ENCODE measurements around the gene CBARP. TPM values are rescaled to one million over a fixed set of nuclear protein-coding genes. Genes with fewer than 3 reads are reported as not detected.

CBARP gene
- total RNA-seq, 1 experiment from 2014 or later = 28.4 TPM

- WGBS (ENCODE audit: extremely low coverage, insufficient read length, low lambda C conversion rate) = no CpG with 5 or more reads among the region's 15 CpGs
- H3K27ac ChIP-seq (ENCODE audit: insufficient read length, low read depth, low read length) = no peak overlapping the region
Observed at GRCh38 chr19:1232652-1233072, 5.1 kb downstream of the CBARP start.

More at GRCh38 chr19:1232652-1233072, 5.1 kb downstream of the CBARP start:
- Histone ChIP-seq H3K27me3 (ENCODE audit: insufficient read depth, low read length) (no peaks in the 10 kb centered on the region), H2BK15ac (ENCODE audit: low read depth, low read length) (no peak overlapping the region), H2BK120ac (ENCODE audit: low read depth, low read length, poor library complexity, severe bottlenecking) (no peak overlapping the region), H2AK5ac (ENCODE audit: insufficient read length, low read length) (no peak overlapping the region), H4K8ac (replicated peaks; ENCODE audit: insufficient read length, low read depth, low read length) (no peak overlapping the region), H3K18ac (ENCODE audit: insufficient read length, low read depth, low read length) (no peak overlapping the region), H3K23me2 (ENCODE audit: insufficient read length, low read depth, low read length, poor library complexity, severe bottlenecking) (peaks cover 8% of the 10 kb centered on the region), H3K4me1 (ENCODE audit: insufficient read depth, low read length) (no peaks in the 10 kb centered on the region), H2BK20ac (ENCODE audit: low read depth, low read length, poor library complexity, severe bottlenecking) (no peak overlapping the region), H3K14ac (ENCODE audit: insufficient read depth, low read length) (no peak overlapping the region), H2BK5ac (ENCODE audit: insufficient read length, low read length) (no peak overlapping the region), H2BK12ac (ENCODE audit: insufficient read length, low read depth, low read length) (no peak overlapping the region), H3K23ac (ENCODE audit: insufficient read length, low read depth, low read length) (no peak overlapping the region), H3K4ac (ENCODE audit: low read depth, low read length) (no peak overlapping the region), H4K20me1 (ENCODE audit: control insufficient read depth, insufficient read depth, insufficient read length) (no peaks in the 10 kb centered on the region), H3K56ac (ENCODE audit: insufficient read length, low read depth, low read length) (no peak overlapping the region), H3K79me2 (ENCODE audit: insufficient read depth, low read length) (no peaks in the 10 kb centered on the region), H3T11ph (ENCODE audit: low read length) (no peak overlapping the region), H4K91ac (ENCODE audit: insufficient read length, low read depth, low read length) (no peak overlapping the region), H2AFZ (ENCODE audit: low read length) (no peak overlapping the region), H3K9ac (ENCODE audit: extremely low read depth, insufficient read length, low read length) (no peak overlapping the region), H3K9me3 (ENCODE audit: control insufficient read depth, low read depth, low read length) (no peaks in the 10 kb centered on the region), H3K79me1 (ENCODE audit: insufficient read depth, low read depth, low read length, poor library complexity, severe bottlenecking) (no peaks in the 10 kb centered on the region), H4K5ac (ENCODE audit: insufficient read length, low read depth, low read length) (no peak overlapping the region), H3K4me2 (ENCODE audit: insufficient read depth, insufficient read length, low read length) (no peak overlapping the region)
- peaks cover 2 to 34% (median 22%) of the 10 kb centered on the region in 3 experiments; a peak in 5 of 7 replicates for H3K36me3 Mint-ChIP-seq (ENCODE audit: insufficient read depth in 1 of 3, low read depth in 3 of 3)
- no peak for DNase-seq
- H3K4me3 Mint-ChIP-seq = no peak overlapping the region; a peak in 1 of 5 replicates
- no peaks in the 10 kb centered on the region for H3K9me3 Mint-ChIP-seq
- no peak for TF ChIP-seq CTCF (conservative IDR thresholded peaks at IDR 0.05)
- peak overlapping the region in 1 of 3 experiments; percentile 78; a peak in 2 of 7 replicates for H3K27ac Mint-ChIP-seq
- 0 out of 4 replicates have a peak, but pooled peaks cover 0 to 2% of the 10 kb centered on the region in 2 experiments for H3K4me1 Mint-ChIP-seq
- H3K27me3 Mint-ChIP-seq (ENCODE audit: low read depth) = no peaks in the 10 kb centered on the region

Measured in H9 (cell line).